ENCODE results near the gene GLP1R.

The GLP1R gene

GRCh38 chr6:39048481-39049399, at the start of gene GLP1R:
GLP1R (plus strand) TSS chr6:39048781; CDS start chr6:39048841, 60 bp downstream.
- DNase-seq: no peak

GRCh38 chr6:39003072-39003471, 45.5 kb upstream of the GLP1R start:
- no peak for DNase-seq

GRCh38 chr6:39003492-39003891, 45.1 kb upstream of the GLP1R start:
- no peak for DNase-seq

- DNase-seq: no peak
Observed at GRCh38 chr6:39004801-39005200, 43.8 kb upstream of the GLP1R start.

GRCh38 chr6:39005774-39006173, 42.8 kb upstream of the GLP1R start:
- no peak for DNase-seq

- DNase-seq: no peak
Observed at GRCh38 chr6:39007575-39007974, 41.0 kb upstream of the GLP1R start.

- no peak for DNase-seq
Observed at GRCh38 chr6:39008737-39009136, 39.8 kb upstream of the GLP1R start.

- DNase-seq: no peak
Observed at GRCh38 chr6:39009476-39009875, 39.1 kb upstream of the GLP1R start.

GRCh38 chr6:39016839-39017546, 31.6 kb upstream of the GLP1R start:
- no peak for DNase-seq

- DNase-seq: no peak
Observed at GRCh38 chr6:39017547-39017880, 31.1 kb upstream of the GLP1R start.

- DNase-seq: no peak
Observed at GRCh38 chr6:39018103-39018502, 30.5 kb upstream of the GLP1R start.

- DNase-seq: no peak
Observed at GRCh38 chr6:39020136-39020535, 28.4 kb upstream of the GLP1R start.

GRCh38 chr6:39021041-39021440, 27.5 kb upstream of the GLP1R start:
- DNase-seq: no peak

- DNase-seq: no peak
Observed at GRCh38 chr6:39021779-39022178, 26.8 kb upstream of the GLP1R start.

GRCh38 chr6:39026175-39026574, 22.4 kb upstream of the GLP1R start:
- DNase-seq: no peak

GRCh38 chr6:39029156-39030011, 19.2 kb upstream of the GLP1R start:
- DNase-seq: no peak

- DNase-seq: no peak
Observed at GRCh38 chr6:39035681-39036080, 12.9 kb upstream of the GLP1R start.

GRCh38 chr6:39037082-39037508, 11.5 kb upstream of the GLP1R start:
- DNase-seq: no peak

GRCh38 chr6:39037707-39038106, 10.9 kb upstream of the GLP1R start:
- no peak for DNase-seq

- DNase-seq: no peak
Observed at GRCh38 chr6:39040080-39040673, 8.4 kb upstream of the GLP1R start.

GRCh38 chr6:39041072-39041471, 7.5 kb upstream of the GLP1R start:
- DNase-seq: no peak

GRCh38 chr6:39043776-39044175, 4.8 kb upstream of the GLP1R start:
- no peak for DNase-seq

GRCh38 chr6:39044181-39044580, 4.4 kb upstream of the GLP1R start:
- DNase-seq: no peak
